Ovary (tissue), 3 donors: ENCODE measurements around the gene ANKS1B.

Experiments used
- POLR2A ChIP-seq: fragments of 450-650 bp; IDR thresholded peaks from one replicate; pipeline ENCODE4 v1.6.1; 2017; ENCODE audit warnings: antibody characterized with exemption, mild to moderate bottlenecking, moderate library complexity
- TF ChIP-seq, protein P1 (sequence below), 3 donors: fragments of 450-650 bp in 2 of 3; fragments of 200-600 bp in 1 of 3; IDR thresholded peaks; one replicate each; pipeline versions ENCODE4 v1.5.1 to v1.8.0; 2016 to 2022; ENCODE audit warnings: antibody characterized with exemption in 3 of 3, mild to moderate bottlenecking in 1 of 3
- donor health status: DM: no; HTN: no; CAD: no.

DNA sequence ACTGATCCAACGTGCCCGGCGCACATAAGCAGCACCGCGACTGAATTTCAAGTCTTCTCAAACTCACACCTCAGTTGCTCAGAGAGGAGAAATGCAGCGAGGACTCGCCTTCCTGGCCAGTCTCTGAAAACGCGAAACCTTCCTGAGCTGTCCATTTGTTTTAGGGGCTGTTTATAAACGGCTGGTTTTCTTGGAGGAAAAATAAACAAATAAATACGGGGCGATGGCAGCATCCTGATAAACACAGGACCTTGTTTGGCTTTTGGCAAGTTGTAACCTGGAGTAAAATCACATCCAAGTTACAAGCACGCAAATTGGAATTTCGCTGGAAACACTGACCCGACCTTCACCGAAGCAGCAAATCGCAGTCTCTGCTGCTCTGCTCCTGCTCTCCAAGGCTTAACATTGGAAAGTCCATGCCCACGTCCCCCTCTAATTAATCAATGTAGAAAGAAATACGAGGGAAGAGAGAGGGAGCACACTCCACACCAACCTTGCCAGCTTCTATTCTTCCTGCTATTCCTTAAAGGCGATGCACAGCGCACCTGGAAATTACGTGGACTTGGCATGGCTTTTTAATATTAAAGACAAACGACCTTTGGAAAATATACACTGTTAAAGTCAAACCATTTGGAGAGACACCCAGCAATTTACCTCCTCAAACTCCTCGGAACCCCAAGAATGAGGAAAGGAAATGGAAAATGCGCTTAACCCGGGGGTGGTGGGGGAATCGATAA, 1090.9 kb downstream of the ANKS1B start:
- TF ChIP-seq, protein P1, sequence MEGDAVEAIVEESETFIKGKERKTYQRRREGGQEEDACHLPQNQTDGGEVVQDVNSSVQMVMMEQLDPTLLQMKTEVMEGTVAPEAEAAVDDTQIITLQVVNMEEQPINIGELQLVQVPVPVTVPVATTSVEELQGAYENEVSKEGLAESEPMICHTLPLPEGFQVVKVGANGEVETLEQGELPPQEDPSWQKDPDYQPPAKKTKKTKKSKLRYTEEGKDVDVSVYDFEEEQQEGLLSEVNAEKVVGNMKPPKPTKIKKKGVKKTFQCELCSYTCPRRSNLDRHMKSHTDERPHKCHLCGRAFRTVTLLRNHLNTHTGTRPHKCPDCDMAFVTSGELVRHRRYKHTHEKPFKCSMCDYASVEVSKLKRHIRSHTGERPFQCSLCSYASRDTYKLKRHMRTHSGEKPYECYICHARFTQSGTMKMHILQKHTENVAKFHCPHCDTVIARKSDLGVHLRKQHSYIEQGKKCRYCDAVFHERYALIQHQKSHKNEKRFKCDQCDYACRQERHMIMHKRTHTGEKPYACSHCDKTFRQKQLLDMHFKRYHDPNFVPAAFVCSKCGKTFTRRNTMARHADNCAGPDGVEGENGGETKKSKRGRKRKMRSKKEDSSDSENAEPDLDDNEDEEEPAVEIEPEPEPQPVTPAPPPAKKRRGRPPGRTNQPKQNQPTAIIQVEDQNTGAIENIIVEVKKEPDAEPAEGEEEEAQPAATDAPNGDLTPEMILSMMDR (IDR thresholded peaks at IDR 0.05): no peak
- no peak for TF ChIP-seq POLR2A
